Activated CD8-positive, alpha-beta memory T cell treated with anti-CD3 and anti-CD28 coated beads for 36 hours (primary cell): ENCODE results near the gene HOXA1. TPM values are rescaled to one million over a fixed set of nuclear protein-coding genes. Genes with fewer than 3 reads are reported as not detected.

Source experiments
- CTCF ChIA-PET: fragments of 350-600 bp; sonication (Branson Sonifier 250); formaldehyde crosslinking; loops from one replicate; lab custom pipeline; 2021; ENCODE audit warnings: antibody characterized with exemption; lab: Charles Lee
- POLR2A ChIA-PET: fragments of 350-600 bp; sonication (Branson Sonifier 250); formaldehyde crosslinking; loops from one replicate; lab custom pipeline; 2021; ENCODE audit warnings: antibody characterized with exemption; lab: Charles Lee
- total RNA-seq, 2 experiments: library from RNA; stranded (reverse); gene quantifications; one replicate each; pipeline ENCODE4 v1.2.3, GENCODE V29; 2021

The HOXA1 gene
- total RNA-seq, 2 experiments from 2014 or later: 0.15 TPM; not detected in 1

GRCh38 chr7:27108390-27109127, 12.8 kb upstream of the HOXA1 start:
- POLR2A ChIA-PET: no interaction called here

GRCh38 chr7:27107391-27108381, 11.9 kb upstream of the HOXA1 start:
- ChIA-PET CTCF (interaction anchor here (0.7 kb wide), 1 partner anchor 1693 kb away, joined by 3 read pairs; no protein-coding TSS in a partner anchor), POLR2A (no interaction called here)

More at GRCh38 chr7:27108390-27109127, 12.8 kb upstream of the HOXA1 start:
- CTCF ChIA-PET: no interaction called here

GRCh38 chr7:27106901-27107240, 11.1 kb upstream of the HOXA1 start:
- ChIA-PET POLR2A (no interaction called here), CTCF (no interaction called here)

GRCh38 chr7:27106181-27106900, 10.5 kb upstream of the HOXA1 start:
- ChIA-PET POLR2A (no interaction called here), CTCF (no interaction called here)

- POLR2A ChIA-PET: no interaction called here
- CTCF ChIA-PET: no interaction called here
Measured at GRCh38 chr7:27105301-27106031, 9.7 kb upstream of the HOXA1 start.

- ChIA-PET CTCF (no interaction called here), POLR2A (no interaction called here)
Measured at GRCh38 chr7:27104341-27105058, 8.7 kb upstream of the HOXA1 start.

GRCh38 chr7:27103489-27104226, 7.9 kb upstream of the HOXA1 start:
- ChIA-PET CTCF (no interaction called here), POLR2A (no interaction called here)

- ChIA-PET CTCF (no interaction called here), POLR2A (no interaction called here)
Measured at GRCh38 chr7:27102581-27103442, 7.0 kb upstream of the HOXA1 start, which contains the start of gene HOXA2. HOXA2 (minus strand) TSS chr7:27102683; CDS start chr7:27102500, 183 bp downstream.

- POLR2A ChIA-PET: no interaction called here
- CTCF ChIA-PET: no interaction called here
Measured at GRCh38 chr7:27101957-27102580, 6.3 kb upstream of the HOXA1 start.

- CTCF ChIA-PET: no interaction called here
Measured at GRCh38 chr7:27101171-27101956, 5.6 kb upstream of the HOXA1 start.

GRCh38 chr7:27100694-27101170, 4.9 kb upstream of the HOXA1 start:
- CTCF ChIA-PET: no interaction called here

More at GRCh38 chr7:27101171-27101956, 5.6 kb upstream of the HOXA1 start:
- POLR2A ChIA-PET: no interaction called here

GRCh38 chr7:27099453-27100370, 3.9 kb upstream of the HOXA1 start:
- ChIA-PET POLR2A (no interaction called here), CTCF (no interaction called here)

More at GRCh38 chr7:27100694-27101170, 4.9 kb upstream of the HOXA1 start:
- POLR2A ChIA-PET: no interaction called here

GRCh38 chr7:27098578-27099451, 3.0 kb upstream of the HOXA1 start:
- ChIA-PET CTCF (no interaction called here), POLR2A (no interaction called here)
